HG03354 (cell line): ENCODE data around the gene BAIAP2.

Experiments
- ATAC-seq: cut with Tn5 transposase; IDR thresholded peaks from one replicate; pipeline ENCODE4 v1.9.1; 2021; ENCODE audit warnings: mild to moderate bottlenecking; ENCODE audit not compliant: unreplicated experiment, poor library complexity, severe bottlenecking

The BAIAP2 gene

GRCh38 chr17:81163051-81163695 is 128.2 kb downstream of the BAIAP2 start:
- no peak for ATAC-seq

- ATAC-seq = no peak
Observed at GRCh38 chr17:81163703-81164370, 128.9 kb downstream of the BAIAP2 start.

- ATAC-seq = no peak
Observed at GRCh38 chr17:81164371-81165245, 129.7 kb downstream of the BAIAP2 start.

- ATAC-seq = no peak
Observed at GRCh38 chr17:81165246-81166032, 130.5 kb downstream of the BAIAP2 start, which contains the start of gene PVALEF. TSS of gene PVALEF (plus strand) at chr17:81165507. CDS start at chr17:81181227, 15,720 bp downstream.

GRCh38 chr17:81166033-81166492 is 131.1 kb downstream of the BAIAP2 start, which contains the start of gene AATK:
TSS of gene AATK (minus strand) at chr17:81166221. CDS start at chr17:81165992, 229 bp downstream.
- no peak for ATAC-seq
